Calu3 (cell line): ENCODE data around the gene PREB. TPM values are rescaled to one million over a fixed set of nuclear protein-coding genes. Genes with fewer than 3 reads are reported as not detected.

ENCODE experiments used
- BruUV-seq: library from RNA; stranded (reverse); fragments of 400-500 nt; replicated peaks from 2 replicates; lab custom pipeline; 2021; lab: Mats Ljungman, UMichigan
- CTCF ChIA-PET: fragments of 300-600 bp; sonication (Branson Sonifier 250); formaldehyde crosslinking; loops from one replicate; lab custom pipeline; 2022; ENCODE audit warnings: antibody characterized with exemption; lab: Charles Lee
- DNase-seq: peaks from one replicate; pipeline ENCODE4 v3.0.0; 2022
- H3K27ac Mint-ChIP-seq: one replicate; pipeline ENCODE4 v1.8.0; 2022; ENCODE audit warnings: mixed read lengths; ENCODE audit not compliant: unreplicated experiment
- H3K27me3 Mint-ChIP-seq: one replicate; pipeline ENCODE4 v1.8.0; 2022; ENCODE audit warnings: mixed read lengths; ENCODE audit not compliant: unreplicated experiment
- H3K36me3 Mint-ChIP-seq: one replicate; pipeline ENCODE4 v1.8.0; 2022; ENCODE audit warnings: mild to moderate bottlenecking, moderate library complexity, mixed read lengths; ENCODE audit not compliant: insufficient read depth, unreplicated experiment
- H3K4me1 Mint-ChIP-seq: one replicate; pipeline ENCODE4 v1.8.0; 2022; ENCODE audit warnings: mild to moderate bottlenecking, low read depth, mixed read lengths; ENCODE audit not compliant: unreplicated experiment
- H3K4me3 Mint-ChIP-seq: one replicate; pipeline ENCODE4 v1.8.0; 2022; ENCODE audit warnings: mild to moderate bottlenecking, low read depth, moderate library complexity, mixed read lengths; ENCODE audit not compliant: unreplicated experiment
- H3K9me3 Mint-ChIP-seq: one replicate; pipeline ENCODE4 v1.8.0; 2022; ENCODE audit warnings: low read depth, mixed read lengths; ENCODE audit not compliant: unreplicated experiment
- CTCF ChIP-seq: fragments of 200-600 bp; IDR thresholded peaks from one replicate; pipeline ENCODE4 v1.8.0; 2022; ENCODE audit warnings: antibody characterized with exemption; ENCODE audit not compliant: unreplicated experiment
- intact Hi-C: fragments of 100-400 bp; cut with micrococcal nuclease; formaldehyde crosslinking; loops from one replicate; pipeline ENCODE4 v1.10.0; 2022; ENCODE audit not compliant: unreplicated experiment
- total RNA-seq: library from RNA; stranded (reverse); gene quantifications from 2 replicates; pipeline ENCODE4 v1.2.3, GENCODE V29; 2022

PREB gene
- total RNA-seq, 1 experiment from 2014 or later = 54.0 TPM

GRCh38 chr2:27081984-27082772 is 52.3 kb downstream of the PREB start:
- peaks cover 20% of the 10 kb centered on the region for H3K27me3 Mint-ChIP-seq
- no peaks in the 10 kb centered on the region for H3K9me3 Mint-ChIP-seq
- no peak overlapping the region for H3K4me3 Mint-ChIP-seq
- intact Hi-C loops = no loop called here
- BruUV-seq = no TSS peak
- CTCF ChIA-PET = interaction anchor here (0.6 to 1.4 kb wide), 3 partner anchors 11 to 82 kb away, joined by 3 to 8 read pairs (median 4); partner anchors contain the start of genes AGBL5 and OST4
- TF ChIP-seq CTCF = no peak
- no peak for DNase-seq
- peaks cover 17% of the 10 kb centered on the region for H3K4me1 Mint-ChIP-seq
- peaks cover 24% of the 10 kb centered on the region for H3K36me3 Mint-ChIP-seq
- H3K27ac Mint-ChIP-seq = no peak overlapping the region

Other genes with a start within 250 kb of the PREB start
- 11.1 and 13.9 TPM in 2 replicates for gene MAPRE3, start 164.0 kb downstream of the PREB start, total RNA-seq
- gene TMEM214, start 101.7 kb downstream of the PREB start, total RNA-seq = 75.9 and 79.6 TPM in 2 replicates
- 20.2 and 25.2 TPM in 2 replicates for gene AGBL5, start 83.0 kb downstream of the PREB start, total RNA-seq
- gene OST4, start 63.0 kb downstream of the PREB start, total RNA-seq = 163 and 172 TPM in 2 replicates
- gene EMILIN1, start 56.0 kb downstream of the PREB start, total RNA-seq = 0.12 and 0.19 TPM in 2 replicates
- gene KHK, start 47.9 kb downstream of the PREB start, total RNA-seq = 2.0 and 4.2 TPM in 2 replicates
- 3.7 and 9.3 TPM in 2 replicates for gene CGREF1, start 15.5 kb downstream of the PREB start, total RNA-seq
- gene ABHD1, start 10.8 kb downstream of the PREB start, total RNA-seq = 0.56 and 0.64 TPM in 2 replicates
- not detected in 2 replicates for gene PRR30, start 4.8 kb upstream of the PREB start, total RNA-seq
- gene TCF23, start 14.4 kb upstream of the PREB start, total RNA-seq = not detected in 2 replicates
- 104 and 121 TPM in 2 replicates for gene ATRAID, start 77.4 kb upstream of the PREB start, total RNA-seq
- gene SLC5A6, start 77.6 kb upstream of the PREB start, total RNA-seq = 39.6 and 42.3 TPM in 2 replicates
- gene CAD, start 82.7 kb upstream of the PREB start, total RNA-seq = 68.2 and 71.6 TPM in 2 replicates
- gene SLC30A3, start 128.4 kb upstream of the PREB start, total RNA-seq = 0.24 TPM in 1 of 2 replicates, not detected in the other
- gene DNAJC5G, start 140.8 kb upstream of the PREB start, total RNA-seq = not detected in 2 replicates
- 0.99 and 2.3 TPM in 2 replicates for gene TRIM54, start 147.8 kb upstream of the PREB start, total RNA-seq
- gene UCN, start 173.8 kb upstream of the PREB start, total RNA-seq = 4.6 and 6.6 TPM in 2 replicates
- gene MPV17, start 188.5 kb upstream of the PREB start, total RNA-seq = 77.4 and 84.5 TPM in 2 replicates
- 83.8 and 85.4 TPM in 2 replicates for gene GTF3C2, start 222.1 kb upstream of the PREB start, total RNA-seq
- 42.0 and 43.7 TPM in 2 replicates for gene EIF2B4, start 235.7 kb upstream of the PREB start, total RNA-seq
- gene SNX17, start 236.0 kb upstream of the PREB start, total RNA-seq = 85.3 and 96.9 TPM in 2 replicates
- 10.6 and 13.1 TPM in 2 replicates for gene ZNF513, start 246.1 kb upstream of the PREB start, total RNA-seq